Urinary bladder (tissue), 4 donors: ENCODE measurements around the gene WDR4. TPM values are rescaled to one million over a fixed set of nuclear protein-coding genes. Genes with fewer than 3 reads are reported as not detected.
"Not testable (repeated sequence)": the region's sequence is repeated elsewhere in the genome, so short reads cannot be mapped to it uniquely, and the experiment has no call there.

Source experiments
- DNase-seq: peaks from one replicate; pipeline ENCODE4 v3.0.0-alpha.2; 2015; ENCODE audit errors: extremely low spot score
- H3K27ac ChIP-seq: one replicate; pipeline ENCODE4 v1.5.1; 2013; ENCODE audit warnings: low read depth, mild to moderate bottlenecking, moderate library complexity
- H3K36me3 ChIP-seq: one replicate; pipeline ENCODE4 v1.6.1; 2013; ENCODE audit warnings: mild to moderate bottlenecking, moderate library complexity; ENCODE audit not compliant: insufficient read depth
- H3K4me1 ChIP-seq: one replicate; pipeline ENCODE4 v1.6.1; 2013; ENCODE audit warnings: mild to moderate bottlenecking, moderate library complexity; ENCODE audit not compliant: insufficient read depth
- H3K4me3 ChIP-seq: one replicate; pipeline ENCODE4 v1.5.1; 2013; ENCODE audit warnings: low read depth, low read length
- WGBS: extraction: QIAGEN DNeasy Blood & Tissue Kit; methylation state at CpG from one replicate; pipeline ENCODE4 v1.1.7; 2013; 5-methylcytosine and 5-hydroxymethylcytosine counted together
- polyA plus RNA-seq: library from polyadenylated mRNA; stranded (reverse); fragments of 200-250 nt; gene quantifications from one replicate; pipeline ENCODE4 v1.2.3, GENCODE V29; 2013
- total RNA-seq: library from RNA; depleted of rRNA; stranded (reverse); fragments of >200 nt; gene quantifications from one replicate; pipeline ENCODE4 v1.2.3, GENCODE V29; 2014
- donor health status: healthy with polysubstance abuse.
- donor health status: healthy.

WDR4 gene
- total and polyA plus RNA-seq, 2 donors = 5.3 to 10.7 TPM

DNA sequence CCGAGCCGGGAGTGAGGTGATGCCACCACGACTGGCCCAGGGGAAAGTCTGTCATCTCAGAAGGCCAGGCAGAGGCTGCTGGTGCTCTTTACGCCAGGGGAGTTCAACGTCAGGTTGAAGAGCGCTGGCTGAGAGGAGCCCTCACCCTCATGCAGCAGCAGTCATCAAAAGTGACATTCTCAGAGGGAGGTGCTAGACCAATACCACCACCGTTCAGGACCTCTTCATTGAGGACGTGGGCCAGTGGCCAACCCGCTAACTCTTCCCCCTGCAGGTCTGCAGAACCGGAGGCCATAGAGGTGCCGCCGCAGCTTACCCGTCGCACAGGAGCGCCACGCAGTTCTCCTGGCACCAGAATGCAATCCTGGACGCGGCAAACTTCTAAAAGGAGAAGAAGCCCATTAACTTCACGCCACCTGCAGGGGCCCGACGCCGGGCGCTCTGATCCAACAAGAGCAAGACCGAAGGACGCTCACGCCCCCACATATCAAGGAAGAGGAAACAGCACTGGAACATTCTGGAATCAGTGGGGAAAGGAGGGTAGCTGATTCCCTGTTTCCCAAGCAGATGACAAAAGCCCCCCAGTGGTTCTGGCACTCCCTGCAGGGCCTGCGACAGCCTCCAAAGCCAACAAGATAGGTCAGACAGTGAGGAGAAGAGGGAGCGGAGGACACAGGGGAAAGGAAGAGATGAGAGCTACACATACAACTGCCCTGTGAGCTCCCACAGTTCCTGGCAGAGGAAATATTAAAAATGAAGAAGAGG is 24.9 kb downstream of the WDR4 start:
- Histone ChIP-seq H3K4me3 (no peak overlapping the region), H3K36me3 (peaks cover 5% of the 10 kb centered on the region), H3K27ac (no peak overlapping the region), H3K4me1 (no peaks in the 10 kb centered on the region)
- 95% methylated on average over 28 of the region's 28 CpGs for WGBS
- DNase-seq = no peak

DNA sequence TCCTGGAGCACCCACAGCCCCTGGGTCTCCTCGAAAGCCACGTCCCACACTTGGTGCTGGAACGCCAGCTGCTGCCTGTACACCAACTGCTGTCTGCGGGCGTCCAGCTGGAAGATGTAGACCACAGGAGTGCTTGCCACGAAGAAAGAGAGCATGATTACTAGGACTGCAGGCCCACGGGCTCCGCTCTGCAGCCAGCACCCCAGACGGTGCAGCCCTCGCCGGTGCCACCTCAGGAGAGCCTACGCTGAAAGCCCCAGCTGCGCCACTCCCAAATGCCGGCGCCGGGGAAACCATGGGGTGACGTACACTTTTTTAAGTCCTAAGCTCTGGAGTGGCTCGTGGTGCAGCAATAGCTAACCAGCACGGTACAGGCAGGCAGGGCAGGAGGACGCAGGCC is 25.7 kb downstream of the WDR4 start:
- Histone ChIP-seq H3K4me3 (no peak overlapping the region), H3K4me1 (no peaks in the 10 kb centered on the region), H3K36me3 (peaks cover 5% of the 10 kb centered on the region), H3K27ac (no peak overlapping the region)
- DNase-seq = no peak
- WGBS = 94% methylated on average over 20 of the region's 20 CpGs

DNA sequence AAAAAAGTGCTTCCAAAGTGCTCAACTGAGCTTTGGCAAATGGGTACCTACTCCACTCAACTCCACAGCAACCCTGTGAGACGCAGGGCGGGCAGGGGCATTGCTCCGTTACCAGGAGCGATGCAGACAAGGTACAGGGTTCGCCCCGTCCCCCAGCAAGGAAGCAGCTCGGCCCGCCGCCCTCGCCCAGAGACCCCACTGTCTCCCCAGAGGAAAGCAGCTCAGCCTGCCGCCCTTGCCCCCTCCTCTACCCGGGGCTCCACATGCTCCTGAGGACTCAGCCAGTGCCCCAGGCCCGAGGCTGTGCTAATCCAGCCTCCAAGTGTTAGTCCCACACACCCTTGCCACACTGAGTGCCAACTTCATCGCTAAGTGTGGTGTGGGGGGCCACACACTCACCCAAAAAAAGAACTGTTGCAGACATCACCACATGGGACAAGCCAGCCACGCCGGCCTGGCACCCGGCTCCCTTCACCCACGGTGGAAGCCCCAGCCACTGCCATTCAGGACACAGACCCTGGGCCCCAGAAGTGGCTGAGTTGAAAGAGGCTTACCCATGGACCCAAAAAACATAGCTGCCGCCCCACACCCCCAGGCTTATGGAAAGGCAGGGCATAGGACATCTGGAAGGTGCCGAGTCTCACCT is 26.3 kb downstream of the WDR4 start:
- 96% methylated on average over 20 of the region's 20 CpGs for WGBS
- Histone ChIP-seq H3K36me3 (peaks cover 5% of the 10 kb centered on the region), H3K4me1 (no peaks in the 10 kb centered on the region), H3K4me3 (no peak overlapping the region), H3K27ac (no peak overlapping the region)
- DNase-seq = no peak

DNA sequence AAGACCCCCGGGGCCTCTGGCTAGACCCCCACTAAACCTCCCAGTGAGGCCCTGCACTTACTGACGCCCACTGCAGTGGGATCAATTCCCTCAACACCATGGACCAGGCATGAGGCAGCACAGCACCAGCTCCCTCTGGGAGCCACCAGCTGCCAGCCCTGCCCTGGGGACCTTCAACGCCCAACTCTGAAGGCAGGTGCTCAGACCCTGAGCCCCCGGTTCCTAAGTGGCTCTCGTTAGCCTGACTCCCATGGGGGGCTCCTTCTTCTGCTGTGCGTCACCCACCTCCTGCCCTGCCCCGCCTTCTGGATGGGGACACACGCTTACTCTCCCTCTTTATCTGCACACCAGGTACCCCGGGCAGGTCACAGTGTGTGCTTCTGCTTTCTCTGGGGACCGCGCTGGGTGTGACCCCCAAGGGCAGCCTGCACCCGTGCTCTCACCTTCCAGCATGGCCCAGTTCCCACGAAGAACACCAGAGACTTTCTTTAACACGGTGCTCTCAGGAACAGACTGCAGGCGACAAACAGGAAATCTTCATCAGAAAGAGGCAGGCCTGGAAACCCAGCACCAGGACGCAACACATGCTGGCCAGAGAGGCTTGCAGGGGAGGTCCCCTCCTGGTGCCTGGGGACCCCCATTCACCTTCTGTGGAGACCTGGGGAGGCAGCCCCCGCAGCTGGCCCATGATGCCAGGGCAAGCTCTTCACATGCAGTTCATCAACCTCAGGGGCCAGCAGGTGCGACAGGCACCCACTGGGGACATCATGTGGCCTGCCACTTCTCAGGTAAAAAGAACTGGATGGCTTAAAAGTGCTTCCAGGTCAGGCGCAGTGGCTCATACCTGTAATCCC is 27.3 kb downstream of the WDR4 start:
- no peak for DNase-seq
- WGBS = 94% methylated on average over 19 of the region's 19 CpGs
- Histone ChIP-seq H3K4me3 (no peak overlapping the region), H3K36me3 (peaks cover 5% of the 10 kb centered on the region), H3K4me1 (no peaks in the 10 kb centered on the region), H3K27ac (no peak overlapping the region)

- 86% methylated on average over 21 of the region's 21 CpGs for WGBS
- no peak for DNase-seq
- H3K4me1 ChIP-seq = no peaks in the 10 kb centered on the region
- H3K36me3 ChIP-seq = peaks cover 5% of the 10 kb centered on the region
- no peak overlapping the region for H3K27ac ChIP-seq
- H3K4me3 ChIP-seq = no peak overlapping the region
Measured at GRCh38 chr21:42850866-42851391, 28.4 kb downstream of the WDR4 start.

DNA sequence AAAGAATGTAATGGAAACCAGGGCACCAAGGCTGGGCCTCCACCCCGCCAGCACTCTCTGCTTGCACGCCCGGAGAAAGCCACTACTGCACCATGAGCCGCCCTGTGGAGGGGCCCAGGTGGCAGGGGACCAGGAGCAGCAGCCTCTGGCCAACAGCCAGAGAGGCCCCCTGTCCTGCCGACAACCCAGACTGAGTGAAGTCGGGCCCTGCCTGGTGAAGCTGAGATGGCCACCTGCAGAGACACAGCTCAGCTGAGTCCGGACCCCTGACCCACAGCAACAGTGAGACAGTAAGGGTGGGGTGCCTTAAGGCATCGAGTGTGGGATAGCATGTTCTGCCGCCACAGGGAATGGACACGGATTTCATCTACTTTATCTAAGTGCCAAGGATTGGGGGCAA is 28.9 kb downstream of the WDR4 start:
- Histone ChIP-seq H3K4me1 (no peaks in the 10 kb centered on the region), H3K27ac (no peak overlapping the region), H3K4me3 (no peak overlapping the region), H3K36me3 (peaks cover 4% of the 10 kb centered on the region)
- no peak for DNase-seq
- WGBS = 90% methylated on average over 10 of the region's 10 CpGs

DNA sequence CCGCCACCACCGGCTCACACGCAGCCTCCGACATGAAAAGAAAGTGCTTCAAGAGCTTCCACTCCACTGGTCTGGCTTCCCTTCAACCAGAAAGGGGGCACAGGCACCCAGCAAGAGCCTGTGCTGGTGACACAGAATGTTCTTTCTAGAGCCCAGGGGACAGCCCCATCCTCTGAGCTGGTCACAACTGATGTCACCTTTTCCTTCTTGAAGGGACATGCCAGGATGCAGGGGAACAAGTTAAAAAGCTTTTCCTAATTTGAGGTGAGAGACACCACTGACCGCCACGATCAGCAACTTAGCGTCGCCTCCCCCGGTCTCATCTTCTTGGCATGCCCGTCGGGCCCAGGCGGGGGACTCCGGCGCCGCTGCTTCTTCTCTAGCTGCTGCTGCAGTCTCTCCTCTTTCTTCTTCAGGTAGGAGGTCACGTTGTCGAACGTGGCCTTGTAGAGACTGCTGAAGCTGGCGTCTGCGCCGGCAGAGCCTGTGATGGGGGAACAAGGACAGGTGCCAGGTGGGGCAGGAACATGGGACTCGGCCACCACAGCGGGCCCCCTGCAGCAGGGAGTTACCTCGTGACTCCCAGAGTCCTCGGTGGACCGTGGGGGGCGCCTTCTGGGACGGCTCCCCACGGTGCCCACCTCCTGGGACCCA is 29.5 kb downstream of the WDR4 start:
- Histone ChIP-seq H3K36me3 (peaks cover 2% of the 10 kb centered on the region), H3K4me3 (no peak overlapping the region), H3K27ac (no peak overlapping the region), H3K4me1 (no peaks in the 10 kb centered on the region)
- WGBS = 93% methylated on average over 29 of the region's 29 CpGs
- DNase-seq = no peak

- DNase-seq = no peak
- H3K36me3 ChIP-seq = peaks cover 2% of the 10 kb centered on the region
Measured at GRCh38 chr21:42848932-42849758, 30.2 kb downstream of the WDR4 start.

GRCh38 chr21:42848144-42848931 is 31.0 kb downstream of the WDR4 start:
- WGBS = 97% methylated on average over 92 of the region's 95 CpGs
- not testable (repeated sequence) for DNase-seq

More at GRCh38 chr21:42848932-42849758, 30.2 kb downstream of the WDR4 start:
- no peaks in the 10 kb centered on the region for H3K4me1 ChIP-seq
- H3K27ac ChIP-seq = no peak overlapping the region
- no peak overlapping the region for H3K4me3 ChIP-seq
- 94% methylated on average over 54 of the region's 54 CpGs for WGBS

GRCh38 chr21:42847726-42848125 is 31.6 kb downstream of the WDR4 start:
- no peak for DNase-seq
- H3K4me3 ChIP-seq = no peak overlapping the region
- H3K36me3 ChIP-seq = no peaks in the 10 kb centered on the region
- H3K4me1 ChIP-seq = no peaks in the 10 kb centered on the region
- 96% methylated on average over 4 of the region's 4 CpGs for WGBS
- no peak overlapping the region for H3K27ac ChIP-seq

More at GRCh38 chr21:42848144-42848931, 31.0 kb downstream of the WDR4 start:
- not testable (repeated sequence) for H3K27ac ChIP-seq, H3K4me3 ChIP-seq, H3K36me3 ChIP-seq, H3K4me1 ChIP-seq

GRCh38 chr21:42847051-42847707 is 32.2 kb downstream of the WDR4 start:
- Histone ChIP-seq H3K4me3 (no peak overlapping the region), H3K27ac (no peak overlapping the region), H3K36me3 (peaks cover 3% of the 10 kb centered on the region), H3K4me1 (no peaks in the 10 kb centered on the region)
- 85% methylated on average over 18 of the region's 18 CpGs for WGBS
- DNase-seq = no peak
